ENCODE measurements around the gene GAP43.

The GAP43 gene

DNA sequence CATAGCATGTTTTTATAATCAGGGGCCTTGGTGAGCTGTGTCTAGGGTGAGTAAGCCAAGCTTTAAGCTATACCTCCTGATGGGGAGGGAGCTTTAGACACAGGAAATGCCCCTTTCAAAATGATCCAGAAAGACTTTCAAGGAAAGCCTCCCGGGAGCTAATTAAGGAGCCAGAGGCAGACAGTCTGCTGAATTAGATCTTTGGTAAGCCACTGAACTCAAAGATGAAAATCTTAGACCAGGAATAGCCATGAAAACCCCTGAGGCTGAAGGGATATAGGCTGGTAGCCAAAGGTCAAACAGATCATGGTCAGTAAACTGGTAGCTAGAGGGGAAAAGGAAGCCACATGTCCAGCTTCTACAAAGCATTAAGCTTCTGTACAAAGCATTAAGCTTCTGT lies 42.7 kb upstream of the GAP43 start:
- no peaks in the 10 kb centered on the region for H3K79me2 ChIP-seq (ENCODE audit: insufficient read depth, low read depth)
- H3K4me2 ChIP-seq = no peak overlapping the region
- H4K20me1 ChIP-seq (ENCODE audit: insufficient read depth) = no peaks in the 10 kb centered on the region
- H2AFZ ChIP-seq (ENCODE audit: low read depth) = no peak overlapping the region
- no peaks in the 10 kb centered on the region for H3K27me3 ChIP-seq (ENCODE audit: insufficient read depth, low read depth)
- no peaks in the 10 kb centered on the region for H3K4me1 ChIP-seq (ENCODE audit: low read depth, poor library complexity, severe bottlenecking)
- TF ChIP-seq, protein P1, sequence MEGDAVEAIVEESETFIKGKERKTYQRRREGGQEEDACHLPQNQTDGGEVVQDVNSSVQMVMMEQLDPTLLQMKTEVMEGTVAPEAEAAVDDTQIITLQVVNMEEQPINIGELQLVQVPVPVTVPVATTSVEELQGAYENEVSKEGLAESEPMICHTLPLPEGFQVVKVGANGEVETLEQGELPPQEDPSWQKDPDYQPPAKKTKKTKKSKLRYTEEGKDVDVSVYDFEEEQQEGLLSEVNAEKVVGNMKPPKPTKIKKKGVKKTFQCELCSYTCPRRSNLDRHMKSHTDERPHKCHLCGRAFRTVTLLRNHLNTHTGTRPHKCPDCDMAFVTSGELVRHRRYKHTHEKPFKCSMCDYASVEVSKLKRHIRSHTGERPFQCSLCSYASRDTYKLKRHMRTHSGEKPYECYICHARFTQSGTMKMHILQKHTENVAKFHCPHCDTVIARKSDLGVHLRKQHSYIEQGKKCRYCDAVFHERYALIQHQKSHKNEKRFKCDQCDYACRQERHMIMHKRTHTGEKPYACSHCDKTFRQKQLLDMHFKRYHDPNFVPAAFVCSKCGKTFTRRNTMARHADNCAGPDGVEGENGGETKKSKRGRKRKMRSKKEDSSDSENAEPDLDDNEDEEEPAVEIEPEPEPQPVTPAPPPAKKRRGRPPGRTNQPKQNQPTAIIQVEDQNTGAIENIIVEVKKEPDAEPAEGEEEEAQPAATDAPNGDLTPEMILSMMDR (conservative IDR thresholded peaks at IDR 0.05; ENCODE audit: low read depth, low read length) = no peak
- no peak overlapping the region for H3K27ac ChIP-seq
- H3K4me3 ChIP-seq (IDR thresholded peaks at IDR 0.05; ENCODE audit: insufficient read depth, low read depth, low read length) = no peak overlapping the region
- no peak overlapping the region for H3K9ac ChIP-seq
- no peaks in the 10 kb centered on the region for H3K36me3 ChIP-seq (ENCODE audit: insufficient read depth)

DNA sequence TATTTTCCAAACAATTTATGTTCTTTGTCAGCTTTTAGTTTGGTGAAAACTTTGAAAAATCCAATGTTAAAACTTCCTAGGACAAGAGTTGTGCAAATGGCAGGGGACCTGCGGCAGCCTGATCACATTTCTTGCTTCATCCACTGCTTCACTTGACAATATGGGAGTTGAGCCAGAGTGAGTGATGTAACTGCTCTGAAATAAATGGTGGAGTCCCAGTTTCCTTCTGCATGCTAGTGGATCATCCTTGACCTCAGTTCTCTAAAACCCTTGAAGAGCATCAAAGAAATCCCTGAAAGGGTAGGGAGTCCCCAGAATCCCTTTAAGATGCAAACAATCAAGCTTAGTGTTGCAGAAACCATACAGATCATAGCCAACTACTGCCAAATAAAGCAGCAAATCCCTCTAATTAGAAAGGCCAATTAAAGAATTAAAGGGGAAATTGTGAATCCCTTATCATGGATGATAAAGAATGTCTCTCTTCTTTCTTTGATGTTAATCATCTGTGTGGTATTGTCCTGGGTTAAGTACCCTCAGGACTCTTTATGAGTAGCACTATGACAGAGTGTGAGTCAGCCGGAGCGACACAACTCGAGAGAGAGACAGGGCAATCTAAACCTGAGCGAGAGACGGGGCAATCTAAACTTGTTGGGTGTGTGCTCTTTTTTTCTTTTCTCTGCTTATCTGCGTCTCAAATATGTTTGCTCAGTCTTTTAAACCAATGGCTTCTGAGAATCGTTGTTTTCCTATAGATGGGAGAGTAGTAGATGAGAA lies 41.8 kb upstream of the GAP43 start:
- no peaks in the 10 kb centered on the region for H3K27me3 ChIP-seq (ENCODE audit: insufficient read depth, low read depth)
- H3K79me2 ChIP-seq (ENCODE audit: insufficient read depth, low read depth) = no peaks in the 10 kb centered on the region
- H3K4me2 ChIP-seq = no peak overlapping the region
- H3K9ac ChIP-seq = no peak overlapping the region
- no peak overlapping the region for H3K4me3 ChIP-seq (IDR thresholded peaks at IDR 0.05; ENCODE audit: insufficient read depth, low read depth, low read length)
- no peaks in the 10 kb centered on the region for H3K36me3 ChIP-seq (ENCODE audit: insufficient read depth)
- TF ChIP-seq, protein P1 (conservative IDR thresholded peaks at IDR 0.05; ENCODE audit: low read depth, low read length) = no peak
- no peaks in the 10 kb centered on the region for H3K4me1 ChIP-seq (ENCODE audit: low read depth, poor library complexity, severe bottlenecking)
- no peaks in the 10 kb centered on the region for H4K20me1 ChIP-seq (ENCODE audit: insufficient read depth)
- no peak overlapping the region for H3K27ac ChIP-seq
- H2AFZ ChIP-seq (ENCODE audit: low read depth) = no peak overlapping the region

DNA sequence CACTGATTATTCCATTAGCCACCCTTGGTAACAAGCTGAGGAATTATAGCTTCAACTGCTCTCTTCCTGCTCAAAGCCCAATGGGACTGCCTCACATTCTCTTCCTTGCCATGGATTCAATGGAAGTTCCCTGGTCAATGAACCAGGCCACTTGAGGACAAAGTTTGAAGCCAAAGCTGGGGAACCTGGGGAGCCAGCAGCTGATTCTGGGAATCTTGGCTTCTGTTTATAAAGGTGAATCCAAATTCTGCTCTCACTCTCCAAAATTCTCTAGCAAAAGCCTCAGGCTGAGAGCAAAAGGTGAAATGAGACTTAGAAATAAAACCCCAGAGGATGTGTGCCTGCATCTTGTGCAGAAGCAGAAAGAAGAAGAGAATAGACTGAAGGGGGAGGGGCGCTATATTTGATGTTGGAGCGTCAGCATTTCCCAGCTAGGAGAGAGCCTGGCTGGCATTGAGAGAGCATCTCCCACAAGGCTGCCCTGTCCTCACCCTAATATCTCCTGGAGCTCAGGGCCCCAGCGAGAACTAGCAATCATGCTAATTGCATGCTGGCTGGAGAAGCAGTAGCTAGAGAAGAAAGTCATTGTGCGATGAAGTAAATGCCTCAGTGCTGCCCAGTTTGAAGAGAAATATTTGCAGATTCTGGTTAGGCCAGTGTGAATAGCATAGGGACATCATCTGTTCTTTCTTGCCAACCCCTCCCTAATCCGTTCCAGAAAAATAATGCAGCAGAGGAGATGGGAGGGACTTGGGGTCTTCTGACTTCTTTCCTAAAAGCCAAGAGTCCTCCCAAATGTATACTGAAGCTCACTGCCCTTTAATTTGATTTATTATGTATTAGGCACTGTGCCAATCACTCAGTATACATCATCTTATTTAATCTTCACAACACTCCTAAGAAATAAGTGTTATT lies 34.9 kb upstream of the GAP43 start:
- Histone ChIP-seq H4K20me1 (ENCODE audit: insufficient read depth) (no peaks in the 10 kb centered on the region), H3K27me3 (ENCODE audit: insufficient read depth, low read depth) (no peaks in the 10 kb centered on the region), H3K9ac (no peak overlapping the region), H3K79me2 (ENCODE audit: insufficient read depth, low read depth) (no peaks in the 10 kb centered on the region), H3K4me1 (ENCODE audit: low read depth, poor library complexity, severe bottlenecking) (no peaks in the 10 kb centered on the region), H3K4me3 (IDR thresholded peaks at IDR 0.05; ENCODE audit: insufficient read depth, low read depth, low read length) (no peak overlapping the region), H3K36me3 (ENCODE audit: insufficient read depth) (no peaks in the 10 kb centered on the region), H3K27ac (no peak overlapping the region), H2AFZ (ENCODE audit: low read depth) (no peak overlapping the region), H3K4me2 (no peak overlapping the region)
- TF ChIP-seq, protein P1 (conservative IDR thresholded peaks at IDR 0.05; ENCODE audit: low read depth, low read length) = no peak

GRCh38 chr3:115590873-115591272 lies 32.4 kb upstream of the GAP43 start:
- no peaks in the 10 kb centered on the region for H3K27me3 ChIP-seq (ENCODE audit: insufficient read depth, low read depth)
- H2AFZ ChIP-seq (ENCODE audit: low read depth) = no peak overlapping the region
- TF ChIP-seq, protein P1 (conservative IDR thresholded peaks at IDR 0.05; ENCODE audit: low read depth, low read length) = no peak
- no peak overlapping the region for H3K27ac ChIP-seq
- H3K4me3 ChIP-seq (IDR thresholded peaks at IDR 0.05; ENCODE audit: insufficient read depth, low read depth, low read length) = no peak overlapping the region
- H3K4me2 ChIP-seq = no peak overlapping the region
- no peak overlapping the region for H3K9ac ChIP-seq
- no peaks in the 10 kb centered on the region for H3K36me3 ChIP-seq (ENCODE audit: insufficient read depth)
- no peaks in the 10 kb centered on the region for H4K20me1 ChIP-seq (ENCODE audit: insufficient read depth)
- no peaks in the 10 kb centered on the region for H3K79me2 ChIP-seq (ENCODE audit: insufficient read depth, low read depth)
- H3K4me1 ChIP-seq (ENCODE audit: low read depth, poor library complexity, severe bottlenecking) = no peaks in the 10 kb centered on the region

Measured in KMS-11 (cell line).